Liver (tissue), 3 donors: ENCODE results near the gene ZNF165.

Experiments
- ATF3 ChIP-seq: IDR thresholded peaks from 2 replicates; pipeline ENCODE4 v1.6.1; 2016; ENCODE audit warnings: antibody characterized with exemption
- CTCF ChIP-seq: fragments of 150-350 bp; IDR thresholded peaks from 2 replicates; pipeline ENCODE4 v1.5.1; 2017; ENCODE audit warnings: improper control_type of control experiment, low read depth, low read length; ENCODE audit not compliant: missing input control
- FOXA1 ChIP-seq: IDR thresholded peaks from 2 replicates; pipeline ENCODE4 v1.6.1; 2016; ENCODE audit warnings: antibody characterized with exemption
- GABPA ChIP-seq, 2 donors: IDR thresholded peaks in 1 of 2; conservative IDR thresholded peaks in 1 of 2; 2 replicates each; pipeline ENCODE4 v1.6.1; 2016; ENCODE audit warnings: antibody characterized with exemption in 2 of 2, mild to moderate bottlenecking in 1 of 2, moderate library complexity in 1 of 2
- HNF4A ChIP-seq, 2 donors: conservative IDR thresholded peaks; 2 replicates each; pipeline ENCODE4 v1.6.1; 2016; ENCODE audit warnings: antibody characterized with exemption in 2 of 2, mild to moderate bottlenecking in 2 of 2
- JUND ChIP-seq, 2 donors: IDR thresholded peaks; 2 replicates each; pipeline ENCODE4 v1.6.1; 2016; ENCODE audit warnings: antibody characterized with exemption in 2 of 2
- MAX ChIP-seq: IDR thresholded peaks from 2 replicates; pipeline ENCODE4 v1.6.1; 2016; ENCODE audit warnings: antibody characterized with exemption
- RAD21 ChIP-seq, 2 donors: IDR thresholded peaks; 2 replicates each; pipeline ENCODE4 v1.6.1; 2016; ENCODE audit warnings: antibody characterized with exemption in 2 of 2, mild to moderate bottlenecking in 2 of 2
- TAF1 ChIP-seq: conservative IDR thresholded peaks from 2 replicates; pipeline ENCODE4 v1.6.1; 2016; ENCODE audit warnings: antibody characterized with exemption, mild to moderate bottlenecking
- YY1 ChIP-seq: IDR thresholded peaks from 2 replicates; pipeline ENCODE4 v1.6.1; 2016; ENCODE audit warnings: antibody characterized with exemption, mild to moderate bottlenecking
- ZBTB33 ChIP-seq: IDR thresholded peaks from 2 replicates; pipeline ENCODE4 v1.6.1; 2016; ENCODE audit warnings: antibody characterized with exemption
- donor health status: healthy.
- donor health status: healthy.

- no peak for TF ChIP-seq JUND (IDR thresholded peaks at IDR 0.05)
- no peak for TF ChIP-seq CTCF
- TF ChIP-seq MAX: no peak
- no peak for TF ChIP-seq YY1
- TF ChIP-seq ATF3: no peak
- no peak for TF ChIP-seq HNF4A (conservative IDR thresholded peaks at IDR 0.05)
- no peak for TF ChIP-seq ZBTB33
- TF ChIP-seq RAD21 (IDR thresholded peaks at IDR 0.05): no peak
- TF ChIP-seq TAF1: no peak
- no peak for TF ChIP-seq FOXA1
- TF ChIP-seq GABPA (IDR thresholded peaks at IDR 0.05 in 1 of 2, conservative IDR thresholded peaks at IDR 0.05 in 1 of 2): no peak
Measured at GRCh38 chr6:28082939-28083338, 2.6 kb downstream of the ZNF165 start.
